ENCODE results near the gene C20orf144. TPM values are rescaled to one million over a fixed set of nuclear protein-coding genes. Genes with fewer than 3 reads are reported as not detected.

C20orf144 gene
- total and polyA plus RNA-seq, 9 of the 15 experiments (the other 6 are each of a cell fraction or from before 2014, with no cell fraction given) = 0.04 to 0.23 (median 0.11) TPM; not detected in 2

GRCh38 chr20:33624399-33624798 is 37.7 kb upstream of the C20orf144 start (continued):
- TF ChIP-seq COPS2 (conservative IDR thresholded peaks at IDR 0.05) = no peak
- no peak for TF ChIP-seq ZNF778 (CRISPR knock-in tag; IDR thresholded peaks at IDR 0.05)
- no peak for TF ChIP-seq FOSL1 (tag; conservative IDR thresholded peaks at IDR 0.05)

GRCh38 chr20:33626190-33626589 is 35.9 kb upstream of the C20orf144 start:
- Histone ChIP-seq H3K9me1 (ENCODE audit: control insufficient read depth, insufficient read depth, low read length) (no peaks in the 10 kb centered on the region), H3K4me3 (no peak overlapping the region), H3K27ac (ENCODE audit: extremely low read depth, low read depth, low read length) (no peak overlapping the region), H3K27me3 (ENCODE audit: control insufficient read depth in 2 of 2, insufficient read depth in 2 of 2, low read length in 2 of 2) (no peaks in the 10 kb centered on the region), H3K79me2 (ENCODE audit: control insufficient read depth, insufficient read depth, low read length) (no peaks in the 10 kb centered on the region), H3K9me3 (replicated peaks; ENCODE audit: control insufficient read depth, insufficient read depth, low read depth, low read length) (no peaks in the 10 kb centered on the region), H2AFZ (ENCODE audit: low read depth, low read length) (no peak overlapping the region), H4K20me1 (replicated peaks; ENCODE audit: control insufficient read depth, insufficient read depth, low read length) (no peaks in the 10 kb centered on the region), H3K4me1 (replicated peaks in 1 of 2; ENCODE audit: control insufficient read depth in 2 of 2, insufficient read depth in 2 of 2, low read length in 2 of 2) (peaks cover 5 to 10% of the 10 kb centered on the region in 2 experiments; a peak in 3 of 5 replicates), H3K9ac (ENCODE audit: insufficient read depth in 1 of 2, low read depth in 2 of 2, low read length in 2 of 2) (no peak overlapping the region), H3K36me3 (ENCODE audit: control insufficient read depth, insufficient read depth, low read length) (peaks cover 42% of the 10 kb centered on the region; the same call in 2 of the 3 replicates), H3K4me2 (ENCODE audit: insufficient read depth, low read length) (no peak overlapping the region)
- DNase-seq (ENCODE audit: extremely low read depth in 1 of 4, low spot score in 3 of 4) = no peak
- ChIA-PET CTCF (ENCODE audit: low intra/inter-chr PET ratio) (no interaction called here), POLR2A (no interaction called here)
- in situ Hi-C loops (cut with MboI) (no loop called here), intact Hi-C loops (cut with micrococcal nuclease) (no loop called here)
- no TSS peak for BruUV-seq (replicated peaks)
- 65% methylated on average over 4 of the region's 4 CpGs for WGBS (ENCODE audit: insufficient coverage, low coverage, missing lambda C conversion rate)
- FAIRE-seq = no peak
- no peak for ATAC-seq
- TF ChIP-seq PREB (CRISPR knock-in tag; IDR thresholded peaks at IDR 0.05) (no peak), FOXA1 (IDR thresholded peaks at IDR 0.05; ENCODE audit: borderline replicate concordance) (no peak), GABPB1 (CRISPR knock-in tag; IDR thresholded peaks at IDR 0.05) (no peak), ZBED1 (IDR thresholded peaks at IDR 0.05) (no peak), ZNF584 (CRISPR knock-in tag; IDR thresholded peaks at IDR 0.05; ENCODE audit: low read depth) (no peak), HNRNPH1 (optimal IDR thresholded peaks at IDR 0.05; ENCODE audit: low read depth, low read length) (no peak), BCOR (IDR thresholded peaks at IDR 0.05) (peak; percentile 47; the same call in 1 of the 2 replicates), ZNF696 (CRISPR knock-in tag; conservative IDR thresholded peaks at IDR 0.05) (no peak), CBFA2T3 (IDR thresholded peaks at IDR 0.05) (no peak), ZFP36 (IDR thresholded peaks at IDR 0.05; ENCODE audit: low read depth, low read length, partially characterized antibody) (peak; percentile 69), CHCHD3 (CRISPR knock-in tag; IDR thresholded peaks at IDR 0.05) (no peak), BDP1 (IDR thresholded peaks at IDR 0.05; ENCODE audit: insufficient read depth, insufficient read length) (no peak), KDM1A (IDR thresholded peaks at IDR 0.05) (peak; percentile 11 to 22; a peak in 1 of 4 replicates), KDM5B (IDR thresholded peaks at IDR 0.05; ENCODE audit: insufficient replicate concordance, low read depth, low read length) (no peak), ZNF668 (CRISPR knock-in tag; IDR thresholded peaks at IDR 0.05) (no peak), HEY1 (CRISPR knock-in tag; IDR thresholded peaks at IDR 0.05; ENCODE audit: borderline replicate concordance) (no peak), CBX2 (IDR thresholded peaks at IDR 0.05; ENCODE audit: insufficient read depth, low read length, poor library complexity, severe bottlenecking) (no peak), TAF15 (IDR thresholded peaks at IDR 0.05; ENCODE audit: low read depth, low read length) (no peak), ZNF274 (IDR thresholded peaks at IDR 0.05; ENCODE audit: borderline replicate concordance, low read depth, low read length) (no peak), KAT7 (CRISPR knock-in tag; IDR thresholded peaks at IDR 0.05; ENCODE audit: borderline replicate concordance) (no peak), ESRRA (IDR thresholded peaks at IDR 0.05; ENCODE audit: borderline replicate concordance, low read depth) (no peak), FOSL1 (tag; conservative IDR thresholded peaks at IDR 0.05) (no peak), BACH1 (tag; IDR thresholded peaks at IDR 0.05) (no peak), ZNF3 (CRISPR knock-in tag; IDR thresholded peaks at IDR 0.05) (no peak)

All from K562 (cell line).